ENCODE measurements around the gene ARHGEF19.
"Not testable (repeated sequence)": the region's sequence is repeated elsewhere in the genome, so short reads cannot be mapped to it uniquely, and the experiment has no call there.

ARHGEF19 gene

DNA sequence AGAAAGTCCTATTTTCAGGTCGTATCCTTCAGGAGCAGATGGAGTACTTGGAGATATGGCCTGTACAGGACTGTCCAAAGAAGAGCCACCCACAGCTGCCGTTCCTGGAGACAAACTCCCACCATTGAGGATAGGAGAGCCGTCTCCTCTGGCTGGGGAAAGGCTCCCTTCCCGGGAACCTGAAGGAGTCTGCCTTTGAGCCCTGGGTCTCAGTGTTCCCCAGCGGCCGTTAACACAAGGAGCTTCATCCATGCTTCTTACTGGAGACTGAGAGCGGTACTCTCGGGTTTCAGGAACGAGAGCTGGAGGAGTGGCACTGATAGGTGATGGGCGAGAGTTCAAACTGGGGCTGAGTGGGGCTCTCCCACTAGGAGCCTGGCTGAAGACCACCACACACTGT is 38.9 kb upstream of the ARHGEF19 start:
- Histone ChIP-seq H3K27me3 (ENCODE audit: control insufficient read depth in 1 of 2, insufficient read depth in 2 of 2, low read length in 2 of 2) (no peaks in the 10 kb centered on the region), H3K4me1 (ENCODE audit: control insufficient read depth, insufficient read depth, low read length) (peaks cover 37% of the 10 kb centered on the region), H3K9me3 (ENCODE audit: control insufficient read depth in 2 of 2, low read length in 2 of 2) (no peaks in the 10 kb centered on the region), H3K4me3 (ENCODE audit: low read length in 2 of 2) (no peak overlapping the region), H3K9ac (ENCODE audit: low read length in 2 of 2) (no peak overlapping the region), H3K27ac (ENCODE audit: low read length) (peak overlapping the region; percentile 62), H3K36me3 (ENCODE audit: control insufficient read depth in 2 of 2, insufficient read depth in 2 of 2, low read length in 2 of 2) (peaks cover 40 to 53% of the 10 kb centered on the region in 2 donors)

DNA sequence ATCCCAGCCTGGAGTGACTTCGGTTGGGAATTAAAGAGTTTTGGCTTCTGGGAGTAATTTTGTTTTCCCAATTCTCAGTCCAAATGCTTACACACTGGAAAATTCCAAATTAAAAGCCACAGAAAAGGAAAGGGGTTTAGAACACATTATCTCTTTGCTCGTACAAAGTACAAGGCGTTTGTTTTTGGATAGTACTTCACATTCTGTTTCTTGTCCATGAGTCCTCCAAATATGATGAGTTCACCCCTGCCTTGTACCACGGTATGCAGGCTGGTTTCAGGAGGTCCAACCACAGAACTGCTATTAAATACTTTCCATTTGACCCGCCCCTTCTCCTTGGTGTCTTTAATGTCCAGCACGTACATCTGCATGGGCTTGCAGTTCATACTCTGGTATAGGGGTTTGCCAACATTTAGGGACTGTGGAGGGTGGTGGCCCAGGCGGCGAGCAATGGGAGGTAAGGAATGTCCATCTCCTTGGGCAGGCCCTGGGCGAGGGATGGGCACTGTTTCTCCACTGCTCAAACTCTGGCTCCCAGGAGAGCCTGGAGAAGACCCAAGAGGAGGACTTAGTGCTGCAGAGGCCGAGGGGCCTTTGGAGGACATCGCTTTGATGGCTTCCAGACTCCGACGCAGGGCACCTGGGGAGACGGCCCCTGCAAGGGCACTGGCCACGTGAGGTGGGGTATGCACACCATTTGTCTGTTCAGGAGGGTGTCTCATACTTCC is 38.2 kb upstream of the ARHGEF19 start:
- no peaks in the 10 kb centered on the region for H3K27me3 ChIP-seq (ENCODE audit: control insufficient read depth in 1 of 2, insufficient read depth in 2 of 2, low read length in 2 of 2)
- peak overlapping the region; percentile 62 for H3K27ac ChIP-seq (ENCODE audit: low read length)
- H3K4me3 ChIP-seq (ENCODE audit: low read length in 2 of 2): no peak overlapping the region
- peaks cover 37% of the 10 kb centered on the region for H3K4me1 ChIP-seq (ENCODE audit: control insufficient read depth, insufficient read depth, low read length)
- H3K9me3 ChIP-seq (ENCODE audit: control insufficient read depth in 2 of 2, low read length in 2 of 2): no peaks in the 10 kb centered on the region
- H3K36me3 ChIP-seq (ENCODE audit: control insufficient read depth in 2 of 2, insufficient read depth in 2 of 2, low read length in 2 of 2): peaks cover 39 to 47% of the 10 kb centered on the region in 2 donors
- no peak overlapping the region for H3K9ac ChIP-seq (ENCODE audit: low read length in 2 of 2)

DNA sequence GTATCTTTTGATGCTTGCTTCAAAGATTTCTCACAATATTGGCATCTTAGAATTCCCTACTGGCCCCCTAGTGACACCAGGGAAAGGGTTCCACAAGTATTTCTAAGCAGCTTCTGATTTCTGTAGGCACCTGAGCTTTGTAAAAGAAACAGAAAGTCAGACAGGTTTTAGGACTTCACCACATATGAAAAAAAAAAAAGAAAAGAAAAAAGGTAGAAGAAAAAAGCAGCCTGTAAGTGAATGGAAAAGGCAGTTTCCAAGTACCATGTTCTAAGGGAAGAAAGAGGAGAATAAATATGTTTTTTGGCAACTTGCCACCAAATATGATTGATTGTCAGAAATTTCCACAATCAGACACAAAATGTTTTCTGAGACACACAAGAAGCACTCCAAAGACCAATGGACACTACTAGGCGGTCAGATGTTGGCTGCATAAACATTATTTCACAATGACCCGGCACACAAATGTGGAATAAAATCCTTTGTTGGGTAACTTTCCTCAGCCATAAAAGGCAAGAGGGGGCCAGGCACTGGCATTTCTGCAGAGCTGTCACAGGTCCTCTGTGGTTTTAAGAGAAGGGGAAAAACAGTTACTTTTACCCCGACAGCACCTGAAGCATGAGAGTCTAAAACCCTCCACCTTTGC is 37.3 kb upstream of the ARHGEF19 start:
- Histone ChIP-seq H3K27me3 (ENCODE audit: control insufficient read depth in 1 of 2, insufficient read depth in 2 of 2, low read length in 2 of 2) (no peaks in the 10 kb centered on the region), H3K9ac (ENCODE audit: low read length in 2 of 2) (no peak overlapping the region), H3K9me3 (ENCODE audit: control insufficient read depth in 2 of 2, low read length in 2 of 2) (no peaks in the 10 kb centered on the region), H3K4me1 (ENCODE audit: control insufficient read depth, insufficient read depth, low read length) (peaks cover 37% of the 10 kb centered on the region), H3K4me3 (ENCODE audit: low read length in 2 of 2) (no peak overlapping the region), H3K27ac (ENCODE audit: low read length) (peak overlapping the region; percentile 60), H3K36me3 (ENCODE audit: control insufficient read depth in 2 of 2, insufficient read depth in 2 of 2, low read length in 2 of 2) (peaks cover 34 to 38% of the 10 kb centered on the region in 2 donors)

DNA sequence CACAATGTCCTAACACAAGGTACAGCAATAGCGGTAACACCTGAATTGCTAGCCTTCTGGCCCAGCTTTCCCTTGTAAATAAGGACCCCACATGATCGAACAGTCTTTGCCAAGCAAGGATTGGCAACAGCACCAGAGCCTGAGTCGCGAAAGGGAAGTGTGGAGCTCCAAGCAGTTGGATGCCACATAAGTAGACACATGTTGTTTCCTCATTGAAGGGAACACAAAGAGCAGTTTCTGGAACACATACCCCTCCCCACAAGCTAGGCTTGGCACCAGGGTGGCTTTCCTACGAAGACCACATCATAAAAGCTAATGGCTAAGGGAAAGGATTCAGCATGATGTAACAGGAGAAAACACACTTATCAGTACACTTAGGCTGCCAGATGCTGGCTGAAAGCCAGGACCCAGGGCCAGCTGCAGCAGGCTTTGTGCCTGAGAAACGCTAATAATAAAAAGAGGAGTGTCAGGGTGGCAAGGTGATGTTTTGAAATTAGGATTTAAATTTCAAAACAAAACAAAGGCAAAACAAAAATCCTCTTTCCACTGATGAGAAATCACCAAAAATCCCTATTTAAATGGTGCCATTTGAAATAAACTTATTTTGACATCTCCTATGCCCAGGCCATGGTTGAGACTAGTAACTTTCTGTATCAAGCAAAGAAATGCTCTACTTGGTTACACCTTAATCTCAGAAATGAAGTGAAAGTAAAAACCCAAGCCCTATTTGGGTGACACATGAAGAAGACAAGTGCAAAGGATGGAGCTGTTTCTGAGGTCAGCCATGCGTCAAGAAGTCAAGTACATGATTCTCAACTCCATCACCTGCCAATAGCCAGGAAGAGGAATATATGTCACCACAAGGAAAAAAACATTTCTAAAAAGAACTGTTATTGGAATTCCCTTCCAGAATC is 36.4 kb upstream of the ARHGEF19 start:
- Histone ChIP-seq H3K9ac (ENCODE audit: low read length in 2 of 2) (peak overlapping the region in 1 of 2 donors; percentile 55), H3K4me1 (ENCODE audit: control insufficient read depth, insufficient read depth, low read length) (peaks cover 42% of the 10 kb centered on the region), H3K4me3 (ENCODE audit: low read length in 2 of 2) (peak overlapping the region in 1 of 2 donors; percentile 29), H3K9me3 (ENCODE audit: control insufficient read depth in 2 of 2, low read length in 2 of 2) (no peaks in the 10 kb centered on the region), H3K27ac (ENCODE audit: low read length) (peak overlapping the region; percentile 60), H3K36me3 (ENCODE audit: control insufficient read depth in 2 of 2, insufficient read depth in 2 of 2, low read length in 2 of 2) (peaks cover 28 to 32% of the 10 kb centered on the region in 2 donors), H3K27me3 (ENCODE audit: control insufficient read depth in 1 of 2, insufficient read depth in 2 of 2, low read length in 2 of 2) (no peaks in the 10 kb centered on the region)

DNA sequence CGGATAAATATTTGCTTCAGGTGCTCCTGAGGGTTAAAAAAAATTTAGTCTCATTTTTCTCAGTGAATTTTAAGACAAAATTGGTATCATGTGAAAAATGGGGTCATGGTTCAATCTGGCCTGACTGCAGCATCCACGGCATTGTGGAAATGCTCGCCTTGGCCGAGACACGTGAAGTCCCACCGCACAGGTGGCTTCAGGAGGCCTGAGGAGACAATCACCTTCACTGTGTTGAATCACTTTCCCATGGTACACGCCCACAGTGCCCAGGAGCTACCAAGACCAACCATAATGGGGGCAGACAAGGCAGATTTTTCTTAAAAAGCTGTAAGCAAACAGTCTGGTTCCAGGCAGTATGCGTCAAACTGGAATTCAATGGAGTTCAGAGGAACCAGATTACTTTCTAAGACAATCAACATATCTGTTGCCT is 35.6 kb upstream of the ARHGEF19 start:
- Histone ChIP-seq H3K4me3 (ENCODE audit: low read length in 2 of 2) (no peak overlapping the region), H3K27ac (ENCODE audit: low read length) (peak overlapping the region; percentile 60), H3K36me3 (ENCODE audit: control insufficient read depth in 2 of 2, insufficient read depth in 2 of 2, low read length in 2 of 2) (peaks cover 25 to 27% of the 10 kb centered on the region in 2 donors), H3K9me3 (ENCODE audit: control insufficient read depth in 2 of 2, low read length in 2 of 2) (no peaks in the 10 kb centered on the region), H3K27me3 (ENCODE audit: control insufficient read depth in 1 of 2, insufficient read depth in 2 of 2, low read length in 2 of 2) (no peaks in the 10 kb centered on the region), H3K4me1 (ENCODE audit: control insufficient read depth, insufficient read depth, low read length) (peaks cover 45% of the 10 kb centered on the region), H3K9ac (ENCODE audit: low read length in 2 of 2) (no peak overlapping the region)

DNA sequence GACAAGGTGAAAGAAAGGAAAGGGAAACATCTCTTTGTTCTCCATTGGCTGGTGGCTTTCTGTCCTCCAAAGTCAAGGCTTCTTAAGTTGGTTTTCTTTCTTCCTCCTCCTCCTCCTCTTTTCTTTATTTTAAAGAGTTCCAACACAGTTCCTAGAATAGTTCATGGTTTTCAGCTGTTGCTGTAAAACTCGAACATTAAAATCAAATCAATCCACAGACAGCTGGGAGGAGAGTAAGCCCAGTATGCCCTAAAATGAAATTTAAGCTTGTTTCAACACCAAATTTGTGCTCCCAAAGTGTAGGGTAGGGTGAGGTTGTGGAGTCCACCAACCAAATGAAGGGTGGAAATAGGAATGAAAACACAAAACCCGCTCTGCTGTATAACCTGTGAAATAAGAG is 35.0 kb upstream of the ARHGEF19 start:
- no peaks in the 10 kb centered on the region for H3K27me3 ChIP-seq (ENCODE audit: control insufficient read depth in 1 of 2, insufficient read depth in 2 of 2, low read length in 2 of 2)
- peak overlapping the region; percentile 60 for H3K27ac ChIP-seq (ENCODE audit: low read length)
- H3K4me3 ChIP-seq (ENCODE audit: low read length in 2 of 2): no peak overlapping the region
- peaks cover 21 to 24% of the 10 kb centered on the region in 2 donors for H3K36me3 ChIP-seq (ENCODE audit: control insufficient read depth in 2 of 2, insufficient read depth in 2 of 2, low read length in 2 of 2)
- no peaks in the 10 kb centered on the region for H3K9me3 ChIP-seq (ENCODE audit: control insufficient read depth in 2 of 2, low read length in 2 of 2)
- H3K4me1 ChIP-seq (ENCODE audit: control insufficient read depth, insufficient read depth, low read length): peaks cover 45% of the 10 kb centered on the region
- no peak overlapping the region for H3K9ac ChIP-seq (ENCODE audit: low read length in 2 of 2)

DNA sequence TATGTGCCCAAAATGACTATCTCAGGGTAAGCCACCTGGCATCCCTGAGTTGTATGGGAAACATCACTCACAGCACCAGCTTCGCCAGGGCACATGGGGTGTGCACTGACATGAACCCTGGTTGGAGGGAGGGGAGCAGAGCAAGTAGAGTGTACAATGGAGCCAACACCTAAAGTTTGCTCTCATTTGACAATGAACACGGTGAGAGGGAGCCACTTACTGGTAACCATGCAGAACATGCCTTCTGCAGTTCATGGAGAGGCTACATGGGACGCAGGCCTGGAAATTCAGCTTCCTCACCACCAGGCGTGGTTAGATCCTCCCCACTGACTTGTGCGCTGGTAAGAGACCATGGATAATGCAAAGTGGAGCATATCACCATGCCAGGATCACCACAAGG is 34.5 kb upstream of the ARHGEF19 start:
- Histone ChIP-seq H3K4me1 (ENCODE audit: control insufficient read depth, insufficient read depth, low read length) (peaks cover 45% of the 10 kb centered on the region), H3K27ac (ENCODE audit: low read length) (no peak overlapping the region), H3K4me3 (ENCODE audit: low read length in 2 of 2) (no peak overlapping the region), H3K9ac (ENCODE audit: low read length in 2 of 2) (no peak overlapping the region), H3K9me3 (ENCODE audit: control insufficient read depth in 2 of 2, low read length in 2 of 2) (no peaks in the 10 kb centered on the region), H3K27me3 (ENCODE audit: control insufficient read depth in 1 of 2, insufficient read depth in 2 of 2, low read length in 2 of 2) (no peaks in the 10 kb centered on the region), H3K36me3 (ENCODE audit: control insufficient read depth in 2 of 2, insufficient read depth in 2 of 2, low read length in 2 of 2) (peaks cover 18 to 20% of the 10 kb centered on the region in 2 donors)

DNA sequence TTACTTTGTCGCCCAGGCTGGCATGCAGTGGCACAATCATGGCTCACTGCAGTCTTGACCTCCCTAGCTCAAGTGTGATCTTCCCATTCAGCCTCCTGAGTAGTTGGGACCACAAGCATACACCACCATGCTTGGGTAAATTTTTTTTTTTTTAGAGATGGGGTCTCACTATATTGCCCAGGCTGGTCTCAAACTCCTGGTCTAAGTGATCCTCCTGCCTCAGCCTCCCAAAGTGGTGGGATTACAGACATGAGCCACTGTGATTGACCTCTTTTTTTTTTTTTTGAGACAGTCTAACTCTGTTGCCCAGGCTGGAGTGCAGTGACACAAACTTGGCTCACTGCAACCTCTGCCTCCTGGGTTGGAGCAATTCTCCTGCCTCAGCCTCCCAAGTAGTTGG is 33.8 kb upstream of the ARHGEF19 start:
- H3K27me3 ChIP-seq (ENCODE audit: control insufficient read depth in 1 of 2, insufficient read depth in 2 of 2, low read length in 2 of 2); H3K4me3 ChIP-seq (ENCODE audit: low read length in 2 of 2); H3K27ac ChIP-seq (ENCODE audit: low read length); H3K9me3 ChIP-seq (ENCODE audit: control insufficient read depth in 2 of 2, low read length in 2 of 2); H3K9ac ChIP-seq (ENCODE audit: low read length in 2 of 2): not testable (repeated sequence)
- Histone ChIP-seq H3K4me1 (ENCODE audit: control insufficient read depth, insufficient read depth, low read length) (peaks cover 45% of the 10 kb centered on the region), H3K36me3 (ENCODE audit: control insufficient read depth in 2 of 2, insufficient read depth in 2 of 2, low read length in 2 of 2) (peaks cover 13 to 14% of the 10 kb centered on the region in 2 donors)

DNA sequence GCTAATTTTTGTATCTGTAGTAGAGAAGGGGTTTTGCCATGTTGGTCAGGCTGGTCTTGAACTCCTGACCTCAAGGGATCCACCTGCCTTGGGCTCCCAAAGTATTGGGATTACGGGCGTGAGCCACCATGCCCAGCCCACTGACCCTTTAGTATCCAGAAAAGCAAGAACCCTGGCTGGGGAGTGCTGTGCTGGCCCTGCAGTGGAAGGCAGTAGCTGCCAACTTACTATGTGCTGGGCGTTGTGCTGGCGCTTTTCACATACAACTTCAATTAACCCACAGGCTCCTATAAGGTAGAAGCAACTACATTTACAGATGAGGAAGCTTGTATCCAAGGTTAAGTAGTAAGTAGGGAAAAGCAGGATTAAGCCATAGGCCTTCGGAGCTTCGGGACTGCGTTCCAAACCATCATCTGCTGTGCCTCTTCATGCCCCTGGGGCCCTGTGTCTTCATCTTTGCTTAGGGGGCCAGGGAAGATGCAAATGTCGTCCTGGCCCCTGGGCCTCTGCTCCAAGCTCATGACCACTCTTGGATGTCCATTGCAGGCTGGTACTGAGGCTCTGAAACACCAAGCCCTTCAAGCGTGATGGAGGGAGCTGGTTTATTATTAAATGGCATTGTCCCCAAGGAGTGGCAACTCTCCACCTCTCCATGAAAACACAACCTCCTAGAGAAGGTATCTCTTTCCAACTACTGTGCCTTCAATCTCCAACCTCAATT is 33.2 kb upstream of the ARHGEF19 start:
- H3K9me3 ChIP-seq (ENCODE audit: control insufficient read depth in 2 of 2, low read length in 2 of 2): no peaks in the 10 kb centered on the region
- H3K27ac ChIP-seq (ENCODE audit: low read length): no peak overlapping the region
- H3K36me3 ChIP-seq (ENCODE audit: control insufficient read depth in 2 of 2, insufficient read depth in 2 of 2, low read length in 2 of 2): peaks cover 8% of the 10 kb centered on the region in 2 donors
- no peak overlapping the region for H3K4me3 ChIP-seq (ENCODE audit: low read length in 2 of 2)
- H3K27me3 ChIP-seq (ENCODE audit: control insufficient read depth in 1 of 2, insufficient read depth in 2 of 2, low read length in 2 of 2): no peaks in the 10 kb centered on the region
- H3K9ac ChIP-seq (ENCODE audit: low read length in 2 of 2): no peak overlapping the region
- H3K4me1 ChIP-seq (ENCODE audit: control insufficient read depth, insufficient read depth, low read length): peaks cover 40% of the 10 kb centered on the region

DNA sequence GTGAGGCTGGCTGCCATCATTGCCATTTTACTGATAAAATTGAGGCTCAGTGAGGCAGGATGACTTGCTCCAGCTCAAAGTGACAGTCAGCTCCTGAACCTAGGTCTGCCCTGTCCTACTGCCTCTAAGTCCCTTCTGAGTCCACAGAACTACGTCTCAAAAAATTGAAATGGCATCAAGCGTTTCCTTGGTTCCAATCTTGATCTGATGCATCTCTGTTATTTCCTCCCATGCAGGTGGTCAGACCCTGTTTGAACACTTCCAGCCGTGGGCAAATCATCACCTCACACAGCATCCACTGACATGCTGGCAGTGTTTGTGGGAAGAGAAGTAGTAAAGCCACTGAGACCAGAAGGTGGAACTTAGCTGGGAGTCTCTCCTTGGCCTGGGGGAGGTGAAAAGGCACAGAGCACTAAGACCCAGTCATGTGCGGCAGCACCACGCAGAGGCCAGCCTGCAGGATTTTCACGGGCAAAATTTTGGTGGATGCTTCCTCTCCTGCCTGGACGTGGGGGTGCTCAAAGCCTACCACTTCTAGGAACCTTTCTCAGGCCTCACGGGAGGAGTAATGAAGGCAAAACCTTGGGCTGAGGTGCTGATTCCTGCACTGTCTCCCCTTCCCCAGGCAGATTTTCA is 32.3 kb upstream of the ARHGEF19 start:
- Histone ChIP-seq H3K4me1 (ENCODE audit: control insufficient read depth, insufficient read depth, low read length) (peaks cover 35% of the 10 kb centered on the region), H3K27me3 (ENCODE audit: control insufficient read depth in 1 of 2, insufficient read depth in 2 of 2, low read length in 2 of 2) (no peaks in the 10 kb centered on the region), H3K36me3 (ENCODE audit: control insufficient read depth in 2 of 2, insufficient read depth in 2 of 2, low read length in 2 of 2) (peaks cover 6 to 8% of the 10 kb centered on the region in 2 donors), H3K9ac (ENCODE audit: low read length in 2 of 2) (no peak overlapping the region), H3K27ac (ENCODE audit: low read length) (no peak overlapping the region), H3K9me3 (ENCODE audit: control insufficient read depth in 2 of 2, low read length in 2 of 2) (no peaks in the 10 kb centered on the region), H3K4me3 (ENCODE audit: low read length in 2 of 2) (no peak overlapping the region)

Measured in stomach smooth muscle (tissue), 2 donors.